GM23338 (cell line): ENCODE results near the gene PTPRA.

Experiments used
- CTCF ChIP-seq, 2 experiments: fragments of 200-600 bp in 1 of 2; sonication (generic) in 1 of 2; conservative IDR thresholded peaks; 2 replicates each; pipeline versions ENCODE4 v1.5.1 to v1.6.1; 2016 to 2017; ENCODE audit warnings: antibody characterized with exemption in 2 of 2, low read depth in 2 of 2, mild to moderate bottlenecking in 2 of 2, moderate library complexity in 1 of 2
- EZH2 ChIP-seq: fragments of 200-600 bp; sonication (generic); IDR thresholded peaks from one replicate; pipeline ENCODE4 v1.8.0; 2017; ENCODE audit warnings: antibody characterized with exemption, mild to moderate bottlenecking, low read depth; ENCODE audit not compliant: unreplicated experiment
- POLR2AphosphoS5 ChIP-seq: IDR thresholded peaks from 2 replicates; pipeline ENCODE4 v1.6.1; 2016; ENCODE audit warnings: antibody characterized with exemption, low read depth
- STAT1 ChIP-seq: IDR thresholded peaks from one replicate; pipeline ENCODE4 v1.6.1; 2016; ENCODE audit warnings: antibody characterized with exemption; ENCODE audit not compliant: unreplicated experiment

- TF ChIP-seq CTCF (conservative IDR thresholded peaks at IDR 0.05; ENCODE audit: low read depth in 2 of 2) (no peak), POLR2AphosphoS5 (no peak), EZH2 (no peak), STAT1 (no peak)
Measured at GRCh38 chr20:2889209-2889608, 15.9 kb downstream of the PTPRA start.
